ENCODE measurements around the gene NID1. TPM values are rescaled to one million over a fixed set of nuclear protein-coding genes. Genes with fewer than 3 reads are reported as not detected.
A peak's percentile ranks its signal among the peaks of the same experiment; 100 is the strongest.

Gene NID1
- total RNA-seq, 2 donors from 2014 or later = 95.1 to 112 TPM

DNA sequence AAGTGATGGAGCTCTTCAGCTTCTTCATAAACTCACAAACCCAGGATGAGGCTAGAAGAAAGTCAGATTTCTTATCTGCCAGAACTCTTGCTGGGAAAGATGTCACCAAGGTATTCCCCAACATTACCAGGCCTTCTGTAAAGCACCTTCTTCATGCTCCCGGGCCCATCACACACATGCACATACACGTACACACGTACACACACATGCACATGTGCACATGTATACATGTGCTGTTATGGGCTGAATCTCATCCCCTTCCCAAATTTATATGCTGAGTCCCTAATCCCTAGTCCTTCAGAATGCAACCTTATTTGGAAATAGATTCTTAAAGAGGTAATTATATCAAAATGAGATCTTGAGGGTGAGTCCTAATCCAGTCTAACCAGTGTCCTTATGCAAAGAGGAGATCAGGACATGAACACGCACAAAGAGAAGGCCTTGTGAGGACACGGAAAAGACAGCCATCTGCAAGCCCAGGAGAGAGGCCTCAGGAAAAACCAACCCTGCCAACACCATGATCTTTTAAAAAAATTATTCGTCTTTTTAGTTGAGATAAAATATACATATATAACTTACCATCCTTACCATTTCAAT, 121.8 kb downstream of the NID1 start:
- H3K4me3 ChIP-seq = no peak overlapping the region
- no peak overlapping the region for H3K27ac ChIP-seq
- H3K36me3 ChIP-seq = no peaks in the 10 kb centered on the region
- no peak for DNase-seq (ENCODE audit: low spot score)
- H3K9me3 ChIP-seq = no peaks in the 10 kb centered on the region
- TF ChIP-seq, protein P1, sequence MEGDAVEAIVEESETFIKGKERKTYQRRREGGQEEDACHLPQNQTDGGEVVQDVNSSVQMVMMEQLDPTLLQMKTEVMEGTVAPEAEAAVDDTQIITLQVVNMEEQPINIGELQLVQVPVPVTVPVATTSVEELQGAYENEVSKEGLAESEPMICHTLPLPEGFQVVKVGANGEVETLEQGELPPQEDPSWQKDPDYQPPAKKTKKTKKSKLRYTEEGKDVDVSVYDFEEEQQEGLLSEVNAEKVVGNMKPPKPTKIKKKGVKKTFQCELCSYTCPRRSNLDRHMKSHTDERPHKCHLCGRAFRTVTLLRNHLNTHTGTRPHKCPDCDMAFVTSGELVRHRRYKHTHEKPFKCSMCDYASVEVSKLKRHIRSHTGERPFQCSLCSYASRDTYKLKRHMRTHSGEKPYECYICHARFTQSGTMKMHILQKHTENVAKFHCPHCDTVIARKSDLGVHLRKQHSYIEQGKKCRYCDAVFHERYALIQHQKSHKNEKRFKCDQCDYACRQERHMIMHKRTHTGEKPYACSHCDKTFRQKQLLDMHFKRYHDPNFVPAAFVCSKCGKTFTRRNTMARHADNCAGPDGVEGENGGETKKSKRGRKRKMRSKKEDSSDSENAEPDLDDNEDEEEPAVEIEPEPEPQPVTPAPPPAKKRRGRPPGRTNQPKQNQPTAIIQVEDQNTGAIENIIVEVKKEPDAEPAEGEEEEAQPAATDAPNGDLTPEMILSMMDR (IDR thresholded peaks at IDR 0.05) = no peak
- peaks cover 0 to 15% of the 10 kb centered on the region in 2 donors for H3K4me1 ChIP-seq
- no peaks in the 10 kb centered on the region for H3K27me3 ChIP-seq

DNA sequence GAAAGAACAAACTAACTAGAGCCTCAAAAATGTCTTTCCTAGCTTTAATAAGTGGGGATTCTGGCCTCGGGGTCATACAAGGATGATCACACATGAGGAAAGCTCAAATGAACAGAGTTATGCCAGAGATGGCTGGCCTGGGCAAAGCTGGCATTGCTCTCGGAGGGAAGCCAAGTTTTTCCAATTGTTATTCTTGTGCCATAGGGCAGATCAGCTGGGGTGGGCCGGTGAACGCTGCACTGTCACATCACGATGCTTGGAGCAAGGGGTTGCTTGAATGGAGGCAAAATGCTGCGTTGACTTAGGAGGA, 122.3 kb downstream of the NID1 start:
- no peaks in the 10 kb centered on the region for H3K27me3 ChIP-seq
- H3K4me3 ChIP-seq = no peak overlapping the region
- TF ChIP-seq, protein P1 (IDR thresholded peaks at IDR 0.05) = no peak
- H3K27ac ChIP-seq = no peak overlapping the region
- H3K9me3 ChIP-seq = no peaks in the 10 kb centered on the region
- peaks cover 0 to 18% of the 10 kb centered on the region in 2 donors for H3K4me1 ChIP-seq
- no peaks in the 10 kb centered on the region for H3K36me3 ChIP-seq
- no peak for DNase-seq (ENCODE audit: low spot score)

DNA sequence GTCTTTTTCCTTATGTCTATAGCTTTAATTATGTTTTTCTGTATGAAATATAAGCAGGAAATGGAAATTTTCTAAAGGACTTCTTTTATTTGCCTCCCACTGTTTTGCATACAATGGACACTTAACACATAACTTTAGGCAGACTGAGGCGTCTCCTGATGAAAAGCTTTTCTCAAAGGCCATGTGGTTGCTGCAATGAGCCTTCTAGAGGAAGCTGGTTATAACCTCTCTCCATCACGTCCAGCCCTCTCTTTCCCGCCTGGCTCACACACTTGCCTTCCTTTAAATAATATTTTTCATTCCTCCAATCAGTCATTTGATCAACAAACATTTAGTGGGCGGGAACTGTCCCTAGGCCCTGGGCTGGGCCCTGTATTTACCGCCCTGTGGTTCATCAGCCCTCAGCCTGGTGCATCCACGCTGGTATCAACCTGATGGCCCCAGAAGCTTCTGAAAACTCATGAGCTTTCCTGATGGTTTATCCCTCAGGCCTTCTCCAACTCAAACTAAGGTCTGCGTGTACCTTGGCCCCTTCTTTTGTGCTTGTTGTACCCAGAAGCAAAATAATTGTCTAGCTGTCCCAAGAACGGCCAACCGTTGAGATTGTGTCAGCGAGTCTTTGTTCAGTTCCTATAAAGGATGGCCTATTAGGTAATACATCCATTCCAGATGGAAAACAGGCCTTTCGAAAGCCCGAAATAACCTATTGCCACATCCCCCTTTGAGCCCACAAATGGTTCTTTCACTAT, 122.8 kb downstream of the NID1 start:
- no peaks in the 10 kb centered on the region for H3K27me3 ChIP-seq
- TF ChIP-seq, protein P1 (IDR thresholded peaks at IDR 0.05) = no peak
- H3K4me3 ChIP-seq = no peak overlapping the region
- H3K36me3 ChIP-seq = no peaks in the 10 kb centered on the region
- DNase-seq (ENCODE audit: low spot score) = no peak
- H3K9me3 ChIP-seq = no peaks in the 10 kb centered on the region
- H3K4me1 ChIP-seq = peaks cover 0 to 18% of the 10 kb centered on the region in 2 donors
- H3K27ac ChIP-seq = peak overlapping the region in 1 of 2 donors; percentile 13

DNA sequence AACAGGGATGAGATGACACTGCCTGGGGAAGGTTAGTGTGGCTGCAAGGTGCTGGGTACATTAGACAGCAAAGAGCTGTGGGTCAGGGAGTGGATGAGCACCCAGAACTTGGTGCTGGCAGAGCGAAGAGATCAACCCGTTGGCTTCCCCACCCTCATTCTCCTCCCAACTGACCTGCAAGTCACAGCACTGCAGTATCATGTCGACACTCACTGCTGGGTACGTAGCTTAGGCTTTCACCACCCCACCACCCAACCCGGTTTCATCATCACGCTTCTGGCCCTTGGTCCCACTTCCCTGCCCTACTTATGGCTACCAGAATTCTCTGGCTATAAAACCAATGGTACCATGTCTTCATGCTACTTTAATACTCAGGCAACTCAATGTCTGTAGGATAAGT, 124.6 kb downstream of the NID1 start:
- Histone ChIP-seq H3K27ac (no peak overlapping the region), H3K36me3 (no peaks in the 10 kb centered on the region), H3K4me3 (no peak overlapping the region), H3K9me3 (no peaks in the 10 kb centered on the region), H3K27me3 (no peaks in the 10 kb centered on the region), H3K4me1 (peaks cover 0 to 18% of the 10 kb centered on the region in 2 donors)
- TF ChIP-seq, protein P1 (IDR thresholded peaks at IDR 0.05) = no peak
- DNase-seq (ENCODE audit: low spot score) = peak; percentile 61

DNA sequence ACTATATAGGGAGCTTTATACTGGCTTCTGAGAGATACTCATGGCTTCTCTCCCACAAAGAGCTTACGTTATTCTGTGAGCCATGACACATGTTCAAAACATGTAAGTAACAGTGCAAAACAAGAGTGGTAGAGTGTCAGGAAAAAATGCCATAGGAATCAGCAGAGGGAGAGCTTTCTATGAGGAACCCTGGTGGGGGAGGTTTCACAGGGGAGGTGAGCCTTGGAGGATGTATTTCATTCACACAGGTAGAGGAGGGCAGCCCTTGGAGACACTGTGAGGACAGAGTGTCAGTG, 125.5 kb downstream of the NID1 start:
- Histone ChIP-seq H3K9me3 (no peaks in the 10 kb centered on the region), H3K4me3 (no peak overlapping the region), H3K4me1 (peaks cover 0 to 18% of the 10 kb centered on the region in 2 donors), H3K27me3 (no peaks in the 10 kb centered on the region), H3K27ac (peak overlapping the region in 1 of 2 donors; percentile 34), H3K36me3 (no peaks in the 10 kb centered on the region)
- TF ChIP-seq, protein P1 (IDR thresholded peaks at IDR 0.05) = no peak
- DNase-seq (ENCODE audit: low spot score) = no peak

All from right atrium auricular region (tissue), 2 donors.